Transverse colon (tissue), 4 donors: ENCODE results near the gene PEF1. TPM values are rescaled to one million over a fixed set of nuclear protein-coding genes. Genes with fewer than 3 reads are reported as not detected.

Experiments used
- DNase-seq: peaks from one replicate; pipeline ENCODE4 v3.0.0-alpha.2; 2019
- H3K27ac ChIP-seq, 4 donors: fragments of 200-600 bp; sonication (generic); 2 replicates each; pipeline ENCODE4 v1.5.1; 2016 to 2018; ENCODE audit warnings: inconsistent platforms in 4 of 4
- H3K27me3 ChIP-seq: fragments of 200-600 bp; sonication (generic); 2 replicates; pipeline ENCODE4 v1.5.1; 2017; ENCODE audit warnings: inconsistent platforms
- H3K36me3 ChIP-seq, 4 donors: fragments of 200-600 bp; sonication (generic); 2 replicates each; pipeline ENCODE4 v1.5.1; 2017 to 2019; ENCODE audit warnings: inconsistent platforms in 4 of 4
- H3K4me1 ChIP-seq, 4 donors: fragments of 200-600 bp; sonication (generic); 2 replicates each; pipeline ENCODE4 v1.5.1; 2017 to 2020; ENCODE audit warnings: inconsistent platforms in 4 of 4
- H3K4me3 ChIP-seq, 4 donors: fragments of 200-600 bp; sonication (generic); 1 replicate in 1 of 4; 2 replicates in 3 of 4; pipeline versions ENCODE4 v1.5.1 to v1.6.1; 2017 to 2019; ENCODE audit warnings: inconsistent platforms in 4 of 4
- H3K9me3 ChIP-seq, 2 donors: fragments of 200-600 bp; sonication (generic); 2 replicates each; pipeline ENCODE4 v1.5.1; 2017 to 2019; ENCODE audit warnings: inconsistent platforms in 2 of 2
- EP300 ChIP-seq: sonication (generic); formaldehyde crosslinking; IDR thresholded peaks from one replicate; pipeline ENCODE4 v1.6.1; 2017; ENCODE audit warnings: antibody characterized with exemption, low read depth
- POLR2A ChIP-seq: fragments of 450-650 bp; IDR thresholded peaks from one replicate; pipeline ENCODE4 v1.6.1; 2016; ENCODE audit warnings: antibody characterized with exemption, mild to moderate bottlenecking, moderate library complexity
- POLR2AphosphoS5 ChIP-seq, 3 donors: sonication (generic); formaldehyde crosslinking; IDR thresholded peaks; one replicate each; pipeline ENCODE4 v1.6.1; 2016; ENCODE audit warnings: antibody characterized with exemption in 3 of 3
- WGBS, 2 donors: methylation state at CpG; one replicate each; pipeline ENCODE4 v1.1.5; 2018; ENCODE audit warnings: low coverage in 1 of 2; 5-methylcytosine and 5-hydroxymethylcytosine counted together
- in situ Hi-C, 4 donors: fragments of 200-750 bp; cut with MboI; loops; one replicate each; pipeline versions ENCODE4 v1.15.0 to v1.15.1; 2017; ENCODE audit warnings: low sequenced_read_pairs in 3 of 4, low pct_ligation_motif_present in 1 of 4, low pct_unique_long_range_greater_than_20kb in 1 of 4
- intact Hi-C: fragments of 100-400 bp; cut with DNase I; formaldehyde crosslinking; loops from one replicate; pipeline ENCODE4 v1.15.1; 2023; ENCODE audit warnings: low total_unique reads
- total RNA-seq, 4 donors: library from RNA; depleted of rRNA; stranded (reverse); fragments of >200 nt; gene quantifications; one replicate each; pipeline ENCODE4 v1.1.0, GENCODE V29; 2016
- TF ChIP-seq, protein P1 (sequence below), 5 experiments: fragments of 200-600 bp in 3 of 5; fragments of 450-650 bp in 2 of 5; sonication (generic) in 3 of 5; IDR thresholded peaks; 1 replicate in 2 of 5; 2 replicates in 3 of 5; pipeline ENCODE4 v1.5.1; 2016 to 2017; ENCODE audit warnings: antibody characterized with exemption in 5 of 5, inconsistent platforms in 3 of 5, mild to moderate bottlenecking in 2 of 5, moderate library complexity in 1 of 5

PEF1 gene
- total RNA-seq, 4 donors from 2014 or later = 12.3 to 61.7 (median 49.9) TPM

GRCh38 chr1:31605908-31606427, 38.7 kb downstream of the PEF1 start:
- intact Hi-C loops = no loop called here
- H3K27ac ChIP-seq = no peak overlapping the region

GRCh38 chr1:31602081-31602480, 42.6 kb downstream of the PEF1 start:
- WGBS, 2 donors = 87 to 96% methylated on average over 2 of the region's 2 CpGs
- no peaks in the 10 kb centered on the region for H3K4me1 ChIP-seq
- TF ChIP-seq EP300 (no peak), POLR2AphosphoS5 (IDR thresholded peaks at IDR 0.05) (no peak), POLR2A (no peak)
- TF ChIP-seq, protein P1, sequence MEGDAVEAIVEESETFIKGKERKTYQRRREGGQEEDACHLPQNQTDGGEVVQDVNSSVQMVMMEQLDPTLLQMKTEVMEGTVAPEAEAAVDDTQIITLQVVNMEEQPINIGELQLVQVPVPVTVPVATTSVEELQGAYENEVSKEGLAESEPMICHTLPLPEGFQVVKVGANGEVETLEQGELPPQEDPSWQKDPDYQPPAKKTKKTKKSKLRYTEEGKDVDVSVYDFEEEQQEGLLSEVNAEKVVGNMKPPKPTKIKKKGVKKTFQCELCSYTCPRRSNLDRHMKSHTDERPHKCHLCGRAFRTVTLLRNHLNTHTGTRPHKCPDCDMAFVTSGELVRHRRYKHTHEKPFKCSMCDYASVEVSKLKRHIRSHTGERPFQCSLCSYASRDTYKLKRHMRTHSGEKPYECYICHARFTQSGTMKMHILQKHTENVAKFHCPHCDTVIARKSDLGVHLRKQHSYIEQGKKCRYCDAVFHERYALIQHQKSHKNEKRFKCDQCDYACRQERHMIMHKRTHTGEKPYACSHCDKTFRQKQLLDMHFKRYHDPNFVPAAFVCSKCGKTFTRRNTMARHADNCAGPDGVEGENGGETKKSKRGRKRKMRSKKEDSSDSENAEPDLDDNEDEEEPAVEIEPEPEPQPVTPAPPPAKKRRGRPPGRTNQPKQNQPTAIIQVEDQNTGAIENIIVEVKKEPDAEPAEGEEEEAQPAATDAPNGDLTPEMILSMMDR (IDR thresholded peaks at IDR 0.05) = no peak
- no peak overlapping the region for H3K27ac ChIP-seq
- H3K36me3 ChIP-seq = no peaks in the 10 kb centered on the region
- intact Hi-C loops = no loop called here
- no peaks in the 10 kb centered on the region for H3K9me3 ChIP-seq
- no peaks in the 10 kb centered on the region for H3K27me3 ChIP-seq
- in situ Hi-C loops = no loop called here
- no peak overlapping the region for H3K4me3 ChIP-seq
- DNase-seq = no peak

More at GRCh38 chr1:31605908-31606427, 38.7 kb downstream of the PEF1 start:
- no peak for DNase-seq
- Histone ChIP-seq H3K27me3 (no peaks in the 10 kb centered on the region), H3K36me3 (no peaks in the 10 kb centered on the region), H3K4me1 (no peaks in the 10 kb centered on the region), H3K4me3 (no peak overlapping the region), H3K9me3 (no peaks in the 10 kb centered on the region)
- TF ChIP-seq POLR2A (no peak), EP300 (no peak), POLR2AphosphoS5 (IDR thresholded peaks at IDR 0.05) (no peak)
- TF ChIP-seq, protein P1 (IDR thresholded peaks at IDR 0.05) = no peak
- in situ Hi-C loops = no loop called here
- 86 to 100% methylated on average over 1 to 4 of the region's 4 CpGs for WGBS, 2 donors

- no peak for DNase-seq
- WGBS, 2 donors = 66 to 71% methylated on average over 2 of the region's 2 CpGs
- H3K27ac ChIP-seq = no peak overlapping the region
- TF ChIP-seq EP300 (no peak), POLR2AphosphoS5 (IDR thresholded peaks at IDR 0.05) (no peak), POLR2A (no peak)
- TF ChIP-seq, protein P1 (IDR thresholded peaks at IDR 0.05) = no peak
- in situ Hi-C loops = no loop called here
- H3K36me3 ChIP-seq = no peaks in the 10 kb centered on the region
- intact Hi-C loops = no loop called here
- no peaks in the 10 kb centered on the region for H3K4me1 ChIP-seq
- no peaks in the 10 kb centered on the region for H3K27me3 ChIP-seq
- H3K9me3 ChIP-seq = no peaks in the 10 kb centered on the region
- H3K4me3 ChIP-seq = no peak overlapping the region
Measured at GRCh38 chr1:31600641-31601040, 44.0 kb downstream of the PEF1 start.

- intact Hi-C loops (no loop called here), in situ Hi-C loops (no loop called here)
- no peak overlapping the region for H3K27ac ChIP-seq
- H3K4me3 ChIP-seq = no peak overlapping the region
- H3K4me1 ChIP-seq = no peaks in the 10 kb centered on the region
- no peaks in the 10 kb centered on the region for H3K36me3 ChIP-seq
- TF ChIP-seq, protein P1 (IDR thresholded peaks at IDR 0.05) = no peak
- no peak for TF ChIP-seq EP300
- TF ChIP-seq POLR2AphosphoS5 (IDR thresholded peaks at IDR 0.05) = no peak
- no peak for TF ChIP-seq POLR2A
- H3K9me3 ChIP-seq = no peaks in the 10 kb centered on the region
- no peaks in the 10 kb centered on the region for H3K27me3 ChIP-seq
- WGBS, 2 donors = 88 to 89% methylated on average over 7 of the region's 7 CpGs
- no peak for DNase-seq
Measured at GRCh38 chr1:31598980-31599379, 45.7 kb downstream of the PEF1 start.
